GM21529 (cell line): ENCODE results near the gene MRPL49.
"Not testable (repeated sequence)": the region's sequence is repeated elsewhere in the genome, so short reads cannot be mapped to it uniquely, and the experiment has no call there.

Source experiments
- ATAC-seq: cut with Tn5 transposase; IDR thresholded peaks from one replicate; pipeline ENCODE4 v1.9.1; 2021; ENCODE audit not compliant: unreplicated experiment

The MRPL49 gene

DNA sequence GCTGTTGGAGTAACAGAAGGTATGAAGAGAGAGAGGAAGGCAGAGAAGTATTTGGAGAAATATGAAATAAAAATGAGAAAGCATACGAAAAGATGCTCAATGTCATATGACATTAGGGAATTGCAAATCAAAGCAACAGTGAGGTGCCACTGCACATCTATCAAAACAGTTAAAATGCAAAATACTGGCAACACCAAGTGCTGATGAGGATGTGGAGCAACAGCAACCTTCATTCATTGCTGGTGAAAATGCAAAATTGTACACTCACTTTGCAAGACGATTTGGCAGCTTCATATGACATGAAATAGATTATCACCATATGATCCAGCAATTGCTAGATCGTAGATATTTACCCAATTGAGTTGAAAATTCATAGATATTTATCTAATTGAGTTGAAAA, 38.5 kb downstream of the MRPL49 start:
- no peak for ATAC-seq

GRCh38 chr11:65163684-65164083, 41.6 kb downstream of the MRPL49 start:
- no peak for ATAC-seq

- no peak for ATAC-seq
These were observed 43.5 kb downstream of the MRPL49 start for GRCh38 chr11:65165410-65166317.

- ATAC-seq = no peak
These were observed 44.8 kb downstream of the MRPL49 start for GRCh38 chr11:65166893-65167292.

GRCh38 chr11:65167656-65168055, 45.5 kb downstream of the MRPL49 start:
- ATAC-seq = no peak

- no peak for ATAC-seq
These were observed 47.1 kb downstream of the MRPL49 start for GRCh38 chr11:65169164-65169641.

GRCh38 chr11:65170058-65170534, 48.0 kb downstream of the MRPL49 start, which contains the start of gene SPDYC:
SPDYC (plus strand) TSS chr11:65170233; CDS start chr11:65171358, 1,125 bp downstream.
- no peak for ATAC-seq

DNA sequence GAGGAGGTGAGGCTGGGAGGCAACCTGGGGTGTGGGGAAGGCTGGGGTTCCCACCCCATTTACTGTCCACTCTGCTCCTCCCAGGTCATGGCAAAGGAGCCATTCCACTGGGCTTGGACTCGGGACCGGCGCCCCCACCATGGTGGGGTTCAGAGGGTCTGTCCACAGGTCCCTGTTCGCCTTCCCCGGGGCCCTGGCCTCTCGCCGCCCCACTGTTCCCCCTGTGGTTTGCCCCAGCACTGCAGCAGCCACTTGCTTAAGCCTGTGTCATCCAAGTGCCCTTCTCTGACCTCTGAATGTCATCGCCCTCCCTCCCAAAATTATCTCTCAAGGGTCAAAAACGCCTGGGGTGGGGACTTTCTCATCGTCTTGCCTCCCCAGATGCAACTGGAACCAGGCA, 50.5 kb downstream of the MRPL49 start:
- no peak for ATAC-seq

GRCh38 chr11:65174571-65175010, 52.5 kb downstream of the MRPL49 start:
- ATAC-seq = not testable (repeated sequence)
